ENCODE measurements around the gene NUDT22. TPM values are rescaled to one million over a fixed set of nuclear protein-coding genes. Genes with fewer than 3 reads are reported as not detected.

Gene NUDT22
- total RNA-seq, 1 donor = 56.5 TPM

- H3K4me3 ChIP-seq (ENCODE audit: insufficient read depth, low read length) = no peak within 1 kb of the TSS
- DNase-seq (ENCODE audit: insufficient read length, low spot score, missing footprints) = peak; percentile 31
Observed at GRCh38 chr11:64206457-64207255, 19.4 kb upstream of the NUDT22 start, which contains the start of gene FERMT3. Gene FERMT3 (plus strand): TSS chr11:64206721. CDS start chr11:64207365, 644 bp downstream.

GRCh38 chr11:64207256-64208085 lies 18.6 kb upstream of the NUDT22 start:
- H3K27ac ChIP-seq (ENCODE audit: low read depth, low read length) = peak overlapping the region; percentile 77
- H3K27me3 ChIP-seq (ENCODE audit: insufficient read depth, low read length) = no peaks in the 10 kb centered on the region
- H3K4me2 ChIP-seq (ENCODE audit: insufficient read depth, low read length) = peak overlapping the region; percentile 36
- no peaks in the 10 kb centered on the region for H4K20me1 ChIP-seq (ENCODE audit: insufficient read depth, low read length)
- H3K79me2 ChIP-seq (ENCODE audit: insufficient read depth, low read length) = no peaks in the 10 kb centered on the region
- peaks cover 28% of the 10 kb centered on the region for H3K36me3 ChIP-seq (ENCODE audit: insufficient read depth, low read length)
- no peaks in the 10 kb centered on the region for H3K9me3 ChIP-seq (ENCODE audit: low read depth, low read length)
- H2AFZ ChIP-seq (ENCODE audit: low read length) = peak overlapping the region; percentile 49
- H3K4me1 ChIP-seq (ENCODE audit: insufficient read depth, low read length) = peaks cover 10% of the 10 kb centered on the region
- DNase-seq (ENCODE audit: insufficient read length, low spot score, missing footprints) = peak; percentile 97
- peak overlapping the region; percentile 33 for H3K4me3 ChIP-seq (ENCODE audit: insufficient read depth, low read length)
- no peak for TF ChIP-seq CTCF (IDR thresholded peaks at IDR 0.05; ENCODE audit: extremely low read depth, low read depth, low read length)

More at GRCh38 chr11:64206457-64207255, 19.4 kb upstream of the NUDT22 start, which contains the start of gene FERMT3:
- Histone ChIP-seq H3K4me1 (ENCODE audit: insufficient read depth, low read length) (peaks cover 10% of the 10 kb centered on the region), H3K27me3 (ENCODE audit: insufficient read depth, low read length) (no peaks in the 10 kb centered on the region), H3K9me3 (ENCODE audit: low read depth, low read length) (no peaks in the 10 kb centered on the region), H3K4me2 (ENCODE audit: insufficient read depth, low read length) (peak within 1 kb of the TSS; percentile 36), H4K20me1 (ENCODE audit: insufficient read depth, low read length) (no peaks in the 10 kb centered on the region), H2AFZ (ENCODE audit: low read length) (peak within 1 kb of the TSS; percentile 49), H3K36me3 (ENCODE audit: insufficient read depth, low read length) (peaks cover 33% of the 10 kb centered on the region), H3K79me2 (ENCODE audit: insufficient read depth, low read length) (no peaks in the 10 kb centered on the region), H3K27ac (ENCODE audit: low read depth, low read length) (peak within 1 kb of the TSS; percentile 77)
- no peak for TF ChIP-seq CTCF (IDR thresholded peaks at IDR 0.05; ENCODE audit: extremely low read depth, low read depth, low read length)

GRCh38 chr11:64208086-64208795 lies 17.8 kb upstream of the NUDT22 start:
- DNase-seq (ENCODE audit: insufficient read length, low spot score, missing footprints) = peak; percentile 73
- no peak overlapping the region for H2AFZ ChIP-seq (ENCODE audit: low read length)
- no peaks in the 10 kb centered on the region for H3K27me3 ChIP-seq (ENCODE audit: insufficient read depth, low read length)
- no peaks in the 10 kb centered on the region for H3K79me2 ChIP-seq (ENCODE audit: insufficient read depth, low read length)
- peaks cover 20% of the 10 kb centered on the region for H3K36me3 ChIP-seq (ENCODE audit: insufficient read depth, low read length)
- H3K27ac ChIP-seq (ENCODE audit: low read depth, low read length) = peak overlapping the region; percentile 72
- no peaks in the 10 kb centered on the region for H3K9me3 ChIP-seq (ENCODE audit: low read depth, low read length)
- H3K4me3 ChIP-seq (ENCODE audit: insufficient read depth, low read length) = peak overlapping the region; percentile 33
- H3K4me1 ChIP-seq (ENCODE audit: insufficient read depth, low read length) = peaks cover 10% of the 10 kb centered on the region
- H4K20me1 ChIP-seq (ENCODE audit: insufficient read depth, low read length) = no peaks in the 10 kb centered on the region
- no peak overlapping the region for H3K4me2 ChIP-seq (ENCODE audit: insufficient read depth, low read length)
- TF ChIP-seq CTCF (IDR thresholded peaks at IDR 0.05; ENCODE audit: extremely low read depth, low read depth, low read length) = no peak
